H1 (cell line): ENCODE data around the gene IDH3A. TPM values are rescaled to one million over a fixed set of nuclear protein-coding genes. Genes with fewer than 3 reads are reported as not detected.

ENCODE experiments used
- CTCF ChIA-PET: fragments of 300-600 bp; sonication (Branson Sonifier 250); formaldehyde crosslinking; loops from one replicate; lab custom pipeline; 2021; ENCODE audit not compliant: partially characterized antibody; lab: Charles Lee
- POLR2A ChIA-PET: fragments of 300-600 bp; sonication (Branson Sonifier 250); formaldehyde crosslinking; loops from one replicate; lab custom pipeline; 2021; ENCODE audit warnings: inconsistent platforms; ENCODE audit not compliant: partially characterized antibody; lab: Charles Lee
- DNase-seq, 2 experiments: peaks; one replicate each; pipeline versions ENCODE4 v3.0.0 to v3.0.0-alpha.2; 2010 to 2022; ENCODE audit warnings: low spot score in 2 of 2, low read depth in 1 of 2, mixed read lengths in 1 of 2
- FAIRE-seq: peaks from 2 replicates; lab custom pipeline; 2011; peaks lifted over from hg19 to GRCh38; lab: Jason Lieb, UNC
- H2AFZ ChIP-seq: 2 replicates; pipeline ENCODE4 v1.8.1; 2012; ENCODE audit warnings: low read length, inconsistent platforms
- H2AK5ac ChIP-seq: 2 replicates; pipeline ENCODE4 v1.6.1; 2013; ENCODE audit warnings: low read depth, low read length
- H2BK120ac ChIP-seq: replicated peaks from 2 replicates; pipeline ENCODE3; 2013; ENCODE audit warnings: low read depth, low read length, inconsistent platforms
- H2BK12ac ChIP-seq: 2 replicates; pipeline ENCODE4 v1.6.1; 2013; ENCODE audit warnings: low read depth, low read length
- H2BK15ac ChIP-seq: 2 replicates; pipeline ENCODE4 v1.6.1; 2013; ENCODE audit warnings: low read length
- H2BK20ac ChIP-seq: 2 replicates; pipeline ENCODE4 v1.6.1; 2013; ENCODE audit warnings: low read length
- H2BK5ac ChIP-seq: 2 replicates; pipeline ENCODE4 v1.6.1; 2013; ENCODE audit warnings: low read depth, low read length
- H3K14ac ChIP-seq: 2 replicates; pipeline ENCODE4 v1.6.1; 2013; ENCODE audit warnings: inconsistent platforms; ENCODE audit not compliant: insufficient read length
- H3K18ac ChIP-seq: 2 replicates; pipeline ENCODE4 v1.6.1; 2013; ENCODE audit warnings: low read length; ENCODE audit errors: extremely low read depth
- H3K23ac ChIP-seq: 2 replicates; pipeline ENCODE4 v1.6.1; 2013; ENCODE audit warnings: inconsistent platforms; ENCODE audit not compliant: insufficient read length
- H3K23me2 ChIP-seq: 2 replicates; pipeline ENCODE4 v1.6.1; 2013; ENCODE audit warnings: low read depth, low read length
- H3K27ac ChIP-seq: 2 replicates; pipeline ENCODE4 v1.6.1; 2011; ENCODE audit warnings: low read depth, low read length, inconsistent platforms
- H3K27me3 ChIP-seq, 4 experiments: replicated peaks in 1 of 4; 1 replicate in 1 of 4; 2 replicates in 3 of 4; pipeline versions ENCODE4 v1.6.1 to v1.8.1; 2011 to 2013; ENCODE audit warnings: low read length in 3 of 4, mild to moderate bottlenecking in 3 of 4, inconsistent platforms in 2 of 4, mixed read lengths in 2 of 4, moderate library complexity in 1 of 4; ENCODE audit not compliant: control insufficient read depth in 3 of 4, insufficient read depth in 3 of 4; ENCODE audit errors: extremely low read depth in 1 of 4
- H3K36me3 ChIP-seq, 4 experiments: 2 replicates each; pipeline versions ENCODE4 v1.6.1 to v1.8.1; 2011 to 2013; ENCODE audit warnings: mild to moderate bottlenecking in 4 of 4, low read length in 3 of 4, moderate library complexity in 2 of 4, control low read depth in 1 of 4, inconsistent platforms in 1 of 4; ENCODE audit not compliant: insufficient read depth in 4 of 4, control insufficient read depth in 2 of 4
- H3K4ac ChIP-seq: replicated peaks from 2 replicates; pipeline ENCODE3; 2013; ENCODE audit warnings: low read length, low read depth, mixed read lengths, inconsistent platforms; ENCODE audit not compliant: insufficient read length
- H3K4me1 ChIP-seq, 4 experiments: replicated peaks in 1 of 4; 1 replicate in 1 of 4; 2 replicates in 3 of 4; pipeline versions ENCODE4 v1.6.1 to v1.8.1; 2011 to 2013; ENCODE audit warnings: low read length in 3 of 4, inconsistent platforms in 2 of 4, mixed read lengths in 1 of 4; ENCODE audit not compliant: insufficient read depth in 4 of 4, control insufficient read depth in 3 of 4
- H3K4me2 ChIP-seq, 2 experiments: 2 replicates each; pipeline versions ENCODE4 v1.6.1 to v1.8.1; 2011 to 2013; ENCODE audit warnings: low read depth in 2 of 2, low read length in 2 of 2, control low read depth in 1 of 2, inconsistent platforms in 1 of 2, mild to moderate bottlenecking in 1 of 2; ENCODE audit not compliant: insufficient read depth in 1 of 2
- H3K4me3 ChIP-seq, 4 experiments: fragments of 200-600, 300-600 bp in 1 of 4; sonication (generic), shearing (Covaris generic), sonication (Bioruptor Twin) in 1 of 4; 2 replicates each; pipeline versions ENCODE4 v1.5.1 to v1.8.1; 2011 to 2016; ENCODE audit warnings: low read length in 4 of 4, low read depth in 3 of 4, control low read depth in 2 of 4, inconsistent platforms in 2 of 4, mild to moderate bottlenecking in 2 of 4, mixed read lengths in 1 of 4, moderate library complexity in 1 of 4; ENCODE audit not compliant: insufficient read depth in 2 of 4; ENCODE audit errors: extremely low read depth in 1 of 4
- H3K56ac ChIP-seq: replicated peaks from 2 replicates; pipeline ENCODE3; 2013; ENCODE audit warnings: low read depth, mild to moderate bottlenecking, mixed read lengths, low read length, inconsistent platforms; ENCODE audit not compliant: insufficient read length
- H3K79me1 ChIP-seq: 2 replicates; pipeline ENCODE4 v1.6.1; 2013; ENCODE audit warnings: low read depth, low read length, control low read depth
- H3K79me2 ChIP-seq, 2 experiments: 2 replicates each; pipeline versions ENCODE4 v1.6.1 to v1.8.1; 2012 to 2013; ENCODE audit warnings: low read length in 2 of 2, mild to moderate bottlenecking in 2 of 2, inconsistent platforms in 1 of 2; ENCODE audit not compliant: insufficient read depth in 2 of 2, control insufficient read depth in 1 of 2
- H3K9ac ChIP-seq, 4 experiments: replicated peaks in 1 of 4; 1 replicate in 1 of 4; 2 replicates in 3 of 4; pipeline versions ENCODE4 v1.6.1 to v1.8.1; 2011 to 2013; ENCODE audit warnings: low read depth in 3 of 4, low read length in 3 of 4, control low read depth in 2 of 4, mild to moderate bottlenecking in 2 of 4, moderate library complexity in 2 of 4, inconsistent platforms in 1 of 4; ENCODE audit errors: extremely low read depth in 1 of 4
- H3K9me3 ChIP-seq, 2 experiments: 2 replicates each; pipeline versions ENCODE4 v1.6.1 to v1.8.1; 2012 to 2013; ENCODE audit warnings: mild to moderate bottlenecking in 2 of 2, moderate library complexity in 2 of 2, control low read depth in 1 of 2, inconsistent platforms in 1 of 2, low read depth in 1 of 2, low read length in 1 of 2, mixed read lengths in 1 of 2; ENCODE audit not compliant: insufficient read depth in 2 of 2
- H4K20me1 ChIP-seq, 2 experiments: replicated peaks in 1 of 2; 2 replicates each; pipeline versions ENCODE3 to v1.8.1; 2011 to 2013; ENCODE audit warnings: inconsistent platforms in 2 of 2, low read length in 2 of 2, mild to moderate bottlenecking in 1 of 2; ENCODE audit not compliant: insufficient read depth in 2 of 2, control insufficient read depth in 1 of 2
- H4K5ac ChIP-seq: 2 replicates; pipeline ENCODE4 v1.6.1; 2013; ENCODE audit warnings: low read length, low read depth, mixed read lengths, inconsistent platforms; ENCODE audit not compliant: insufficient read length
- H4K8ac ChIP-seq: 2 replicates; pipeline ENCODE4 v1.8.0; 2013; ENCODE audit warnings: mild to moderate bottlenecking, moderate library complexity, low read length, inconsistent platforms; ENCODE audit not compliant: insufficient read depth; ENCODE audit errors: extremely low read depth
- H4K91ac ChIP-seq: replicated peaks from 2 replicates; pipeline ENCODE3; 2013; ENCODE audit warnings: low read length, mixed read lengths, inconsistent platforms; ENCODE audit not compliant: insufficient read length
- BACH1 ChIP-seq: IDR thresholded peaks from 2 replicates; pipeline ENCODE4 v1.6.1; 2012; ENCODE audit warnings: low read length, improper control_type of control experiment
- CBX8 ChIP-seq: fragments of 300-800, 300-1000 bp; sonication (generic); IDR thresholded peaks from 2 replicates; pipeline ENCODE4 v1.7.1; 2016; ENCODE audit warnings: low read depth, low read length, borderline replicate concordance
- RBBP5 ChIP-seq: IDR thresholded peaks from 2 replicates; pipeline ENCODE4 v1.7.1; 2012; ENCODE audit warnings: low read depth, mild to moderate bottlenecking, inconsistent platforms, low read length, moderate library complexity, borderline replicate concordance
- SP4 ChIP-seq: IDR thresholded peaks from 2 replicates; pipeline ENCODE4 v1.6.1; 2012; ENCODE audit warnings: low read length, inconsistent platforms
- TEAD4 ChIP-seq: IDR thresholded peaks from 2 replicates; pipeline ENCODE4 v1.6.1; 2012; ENCODE audit warnings: low read depth, low read length, inconsistent platforms, mixed read lengths
- WGBS, 2 experiments: shearing (Covaris generic) in 1 of 2; methylation state at CpG; one replicate each; pipeline versions ENCODE4 v1.1.6 to v1.1.7; 2013 to 2015; ENCODE audit warnings: low lambda C conversion rate in 2 of 2, mixed read lengths in 2 of 2, inconsistent platforms in 1 of 2, low coverage in 1 of 2, missing lambda C conversion rate in 1 of 2; ENCODE audit not compliant: insufficient replicate concordance in 2 of 2, insufficient coverage in 1 of 2, insufficient read length in 1 of 2; ENCODE audit errors: extremely low coverage in 1 of 2, missing lambda C conversion rate in 1 of 2; 5-methylcytosine and 5-hydroxymethylcytosine counted together
- polyA plus RNA-seq, 7 experiments: library from polyadenylated mRNA; depleted of rRNA in 3 of 7; stranded (reverse) in 5 of 7; unstranded in 2 of 7; fragments of >200 nt in 5 of 7; fragments of 200-250 nt in 2 of 7; gene quantifications; 1 replicate in 5 of 7; 2 replicates in 1 of 7; 4 replicates in 1 of 7; pipeline versions ENCODE4 v1.2.1 to v1.2.3, GENCODE V29; 2011 to 2013; ENCODE audit warnings: missing spikeins in 2 of 7, mixed read lengths in 2 of 7
- total RNA-seq: library from RNA; stranded (reverse); fragmentation: NEBNext Ultra II Directional; extraction: Animal tissue kit (Norgen Biotek cat#: 25700); gene quantifications from 2 replicates; pipeline ENCODE4 v1.2.1, GENCODE V29; 2021
- TF ChIP-seq, protein P1 (sequence below): IDR thresholded peaks from 2 replicates; pipeline ENCODE4 v1.6.1; 2012; ENCODE audit warnings: inconsistent platforms

Gene IDH3A
- total and polyA plus RNA-seq, 2 of the 8 experiments (the other 6 are each of a cell fraction or from before 2014, with no cell fraction given) = 23.4 to 36.8 TPM

DNA sequence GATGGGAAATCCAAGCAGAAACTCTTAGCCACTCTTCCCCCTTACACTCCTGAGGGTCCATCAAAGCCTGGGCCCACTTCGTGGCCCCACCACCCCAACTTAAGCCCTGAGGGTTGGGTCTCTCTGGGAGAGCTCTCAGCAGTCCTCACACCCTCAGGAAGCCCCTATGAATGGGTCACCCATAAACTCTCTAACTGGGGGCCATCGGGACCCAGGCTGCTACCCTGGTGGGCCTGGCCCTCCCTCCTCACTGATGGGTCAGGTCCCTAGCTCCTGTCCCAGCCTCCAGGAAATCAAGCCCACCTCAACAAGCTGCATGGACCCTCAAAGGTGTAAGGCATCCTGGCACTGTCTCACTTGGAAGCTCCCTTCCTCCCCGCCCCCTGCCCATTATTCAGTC is 37.4 kb upstream of the IDH3A start:
- Histone ChIP-seq H4K8ac (no peak overlapping the region), H3K27ac (no peak overlapping the region), H3K56ac (no peak overlapping the region), H3K23ac (no peak overlapping the region), H3K23me2 (no peaks in the 10 kb centered on the region), H2BK20ac (no peak overlapping the region), H3K4ac (no peak overlapping the region), H3K27me3 (no peaks in the 10 kb centered on the region), H2AK5ac (no peak overlapping the region), H2AFZ (no peak overlapping the region), H4K5ac (no peak overlapping the region), H2BK5ac (no peak overlapping the region), H2BK120ac (no peak overlapping the region), H3K9me3 (no peaks in the 10 kb centered on the region), H3K18ac (no peak overlapping the region), H3K79me2 (no peaks in the 10 kb centered on the region), H3K79me1 (no peaks in the 10 kb centered on the region), H3K9ac (no peak overlapping the region), H4K20me1 (peaks cover 2 to 3% of the 10 kb centered on the region in 2 experiments), H4K91ac (no peak overlapping the region), H2BK15ac (no peak overlapping the region), H3K4me2 (no peak overlapping the region), H3K14ac (no peak overlapping the region), H3K4me1 (peaks cover 0 to 5% (median 1%) of the 10 kb centered on the region in 4 experiments; a peak in 1 of 7 replicates), H3K4me3 (no peak overlapping the region), H3K36me3 (peaks cover 0 to 2% (median 0%) of the 10 kb centered on the region in 4 experiments; a peak in 1 of 8 replicates), H2BK12ac (no peak overlapping the region)
- CTCF ChIA-PET = interaction anchor here (0.7 to 16.8 kb wide), 25 partner anchors 9 to 533 kb away, joined by 3 to 226 read pairs (median 5); partner anchors contain the start of gene CIB2
- FAIRE-seq (no peak), DNase-seq (no peak)
- POLR2A ChIA-PET = no interaction called here
- WGBS, 2 experiments = 81% methylated on average over 3 of the region's 3 CpGs; no CpG with 5 or more reads in 1 of the 2 experiments
- TF ChIP-seq CBX8 (no peak), TEAD4 (no peak), BACH1 (no peak), SP4 (no peak), RBBP5 (no peak)
- TF ChIP-seq, protein P1, sequence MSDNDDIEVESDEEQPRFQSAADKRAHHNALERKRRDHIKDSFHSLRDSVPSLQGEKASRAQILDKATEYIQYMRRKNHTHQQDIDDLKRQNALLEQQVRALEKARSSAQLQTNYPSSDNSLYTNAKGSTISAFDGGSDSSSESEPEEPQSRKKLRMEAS = no peak
- TF ChIP-seq, all 59 proteins: peak for 0
